HFFc6 (cell line): ENCODE measurements around the gene SCGB3A2. TPM values are rescaled to one million over a fixed set of nuclear protein-coding genes. Genes with fewer than 3 reads are reported as not detected.

Experiments
- DNase-seq: peaks from one replicate; pipeline ENCODE4 v3.0.0-alpha.2; 2018
- H3K27ac Mint-ChIP-seq: 2 replicates; pipeline ENCODE4 v1.8.0; 2020; ENCODE audit warnings: mild to moderate bottlenecking, mixed read lengths
- H3K27me3 Mint-ChIP-seq: 2 replicates; pipeline ENCODE4 v1.8.0; 2021; ENCODE audit warnings: mild to moderate bottlenecking, moderate library complexity, mixed read lengths; ENCODE audit not compliant: insufficient read depth
- H3K36me3 Mint-ChIP-seq: 2 replicates; pipeline ENCODE4 v1.8.0; 2021; ENCODE audit warnings: low read depth, mixed read lengths
- H3K4me1 Mint-ChIP-seq: 2 replicates; pipeline ENCODE4 v1.8.0; 2020; ENCODE audit warnings: low read depth, mixed read lengths
- H3K4me3 Mint-ChIP-seq: 2 replicates; pipeline ENCODE4 v1.8.0; 2020; ENCODE audit warnings: mild to moderate bottlenecking, moderate library complexity, mixed read lengths
- H3K9me3 Mint-ChIP-seq: 2 replicates; pipeline ENCODE4 v1.8.0; 2020; ENCODE audit warnings: mild to moderate bottlenecking, mixed read lengths
- total RNA-seq, 6 experiments: library from RNA; stranded (reverse); fragmentation: NEBNext Ultra II Directional; extraction: Animal tissue kit (Norgen Biotek cat#: 25700); gene quantifications; 2 replicates in 1 of 6; 3 replicates in 5 of 6; pipeline ENCODE4 v1.2.3, GENCODE V29; 2021
- TF ChIP-seq, protein P1 (sequence below): fragments of 200-600 bp; sonication (generic); IDR thresholded peaks from 2 replicates; pipeline ENCODE4 v1.5.0; 2021; ENCODE audit warnings: antibody characterized with exemption, mild to moderate bottlenecking

SCGB3A2 gene
- total RNA-seq, 6 experiments from 2014 or later, result not detected

DNA sequence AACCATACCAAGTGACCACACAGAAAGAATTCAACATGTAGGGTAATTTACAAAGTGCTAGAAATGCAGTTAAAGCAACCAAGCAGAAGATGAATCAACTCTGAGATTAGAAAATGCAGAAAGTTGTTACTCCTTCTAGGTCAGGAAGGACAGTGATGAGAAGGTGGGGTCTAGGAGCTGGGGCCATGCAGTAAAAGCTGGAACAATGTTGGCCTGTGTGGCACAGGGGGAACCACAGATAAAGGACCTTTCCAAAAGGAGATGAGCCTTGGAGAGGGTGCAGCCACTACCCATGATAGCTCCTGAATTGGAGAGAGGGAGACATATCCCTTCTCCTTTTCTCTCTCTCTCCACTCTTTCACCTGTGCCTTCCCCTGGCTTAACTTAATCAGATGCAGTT is 2.4 kb upstream of the SCGB3A2 start:
- Mint-ChIP-seq H3K9me3 (no peaks in the 10 kb centered on the region; the same call in 1 of the 2 replicates), H3K27ac (no peak overlapping the region), H3K4me3 (no peak overlapping the region), H3K36me3 (no peaks in the 10 kb centered on the region), H3K27me3 (peaks cover 7% of the 10 kb centered on the region; the same call in 1 of the 2 replicates), H3K4me1 (no peaks in the 10 kb centered on the region)
- DNase-seq, result no peak
- TF ChIP-seq, protein P1, sequence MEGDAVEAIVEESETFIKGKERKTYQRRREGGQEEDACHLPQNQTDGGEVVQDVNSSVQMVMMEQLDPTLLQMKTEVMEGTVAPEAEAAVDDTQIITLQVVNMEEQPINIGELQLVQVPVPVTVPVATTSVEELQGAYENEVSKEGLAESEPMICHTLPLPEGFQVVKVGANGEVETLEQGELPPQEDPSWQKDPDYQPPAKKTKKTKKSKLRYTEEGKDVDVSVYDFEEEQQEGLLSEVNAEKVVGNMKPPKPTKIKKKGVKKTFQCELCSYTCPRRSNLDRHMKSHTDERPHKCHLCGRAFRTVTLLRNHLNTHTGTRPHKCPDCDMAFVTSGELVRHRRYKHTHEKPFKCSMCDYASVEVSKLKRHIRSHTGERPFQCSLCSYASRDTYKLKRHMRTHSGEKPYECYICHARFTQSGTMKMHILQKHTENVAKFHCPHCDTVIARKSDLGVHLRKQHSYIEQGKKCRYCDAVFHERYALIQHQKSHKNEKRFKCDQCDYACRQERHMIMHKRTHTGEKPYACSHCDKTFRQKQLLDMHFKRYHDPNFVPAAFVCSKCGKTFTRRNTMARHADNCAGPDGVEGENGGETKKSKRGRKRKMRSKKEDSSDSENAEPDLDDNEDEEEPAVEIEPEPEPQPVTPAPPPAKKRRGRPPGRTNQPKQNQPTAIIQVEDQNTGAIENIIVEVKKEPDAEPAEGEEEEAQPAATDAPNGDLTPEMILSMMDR, result no peak

DNA sequence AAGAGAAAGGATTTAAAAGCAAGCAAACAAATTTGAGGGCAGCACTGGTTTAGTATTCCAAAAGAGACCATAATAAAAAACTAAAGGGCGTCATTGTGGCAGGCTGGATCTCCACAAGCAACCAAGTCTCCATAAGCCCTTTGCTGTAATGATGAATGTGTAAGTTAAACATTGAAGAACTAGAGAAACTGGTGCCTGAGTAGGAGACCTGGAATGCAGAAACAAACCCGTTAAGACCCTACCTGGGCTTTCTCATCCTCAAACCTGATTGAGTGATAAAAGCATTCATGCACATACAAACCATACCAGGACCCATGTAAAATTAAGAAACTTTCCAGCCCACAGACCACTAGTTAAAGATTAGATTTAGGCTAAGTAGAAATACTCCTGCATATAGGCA is 1.9 kb upstream of the SCGB3A2 start:
- H3K27me3 Mint-ChIP-seq, result peaks cover 7% of the 10 kb centered on the region; the same call in 1 of the 2 replicates

DNA sequence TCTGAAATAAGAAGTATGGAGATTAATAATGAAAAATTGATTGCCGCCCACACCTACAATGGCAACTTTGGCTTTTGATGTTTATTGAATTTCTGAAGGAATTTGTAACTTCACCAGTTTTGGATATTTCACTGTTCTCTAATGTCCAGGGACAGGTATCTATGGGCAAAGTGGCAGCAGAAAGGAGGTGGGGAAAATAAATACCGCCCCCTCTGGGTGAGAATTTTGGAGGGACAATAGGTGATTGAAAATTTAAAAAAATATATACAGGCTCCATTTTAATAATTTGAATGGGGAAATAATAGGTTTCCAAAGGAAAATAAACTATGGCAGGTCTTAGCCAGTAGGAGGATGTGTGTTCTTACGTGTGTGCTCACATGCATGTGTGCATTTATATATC is 1.3 kb downstream of the SCGB3A2 start:
- H3K27ac Mint-ChIP-seq, result no peak overlapping the region
- TF ChIP-seq, protein P1, result no peak
- peaks cover 16% of the 10 kb centered on the region; the same call in 1 of the 2 replicates for H3K9me3 Mint-ChIP-seq
- H3K4me3 Mint-ChIP-seq, result no peak overlapping the region
- no peaks in the 10 kb centered on the region for H3K36me3 Mint-ChIP-seq
- no peaks in the 10 kb centered on the region for H3K4me1 Mint-ChIP-seq
- DNase-seq, result no peak
- no peaks in the 10 kb centered on the region for H3K27me3 Mint-ChIP-seq

More for the DNA sequence above, 1.9 kb upstream of the SCGB3A2 start:
- H3K27ac Mint-ChIP-seq, result no peak overlapping the region
- no peak overlapping the region for H3K4me3 Mint-ChIP-seq
- no peaks in the 10 kb centered on the region for H3K4me1 Mint-ChIP-seq
- no peaks in the 10 kb centered on the region for H3K36me3 Mint-ChIP-seq
- no peaks in the 10 kb centered on the region; the same call in 1 of the 2 replicates for H3K9me3 Mint-ChIP-seq
- DNase-seq, result no peak
- TF ChIP-seq, protein P1, result no peak

DNA sequence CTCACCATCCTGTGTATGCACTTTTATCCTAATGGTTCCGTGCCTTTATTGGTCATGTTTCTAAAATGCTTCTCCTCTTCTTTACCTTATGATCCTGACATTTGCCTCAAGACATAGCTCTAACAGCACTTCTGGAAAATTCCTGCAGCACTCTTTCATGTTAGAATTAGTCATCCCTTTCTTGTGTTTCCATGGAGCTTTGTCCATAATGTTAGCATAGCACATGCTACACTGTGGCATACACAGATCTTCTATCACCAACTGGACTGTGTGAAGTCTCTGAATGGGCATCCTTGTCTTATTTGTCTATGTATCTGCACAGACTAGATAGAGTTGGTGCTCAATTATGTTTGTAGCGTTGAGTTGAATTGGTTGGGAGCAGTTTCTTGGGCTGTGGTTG is 2.0 kb downstream of the SCGB3A2 start:
- Mint-ChIP-seq H3K9me3 (peaks cover 16% of the 10 kb centered on the region), H3K4me3 (no peak overlapping the region), H3K27ac (no peak overlapping the region), H3K36me3 (no peaks in the 10 kb centered on the region), H3K27me3 (no peaks in the 10 kb centered on the region), H3K4me1 (no peaks in the 10 kb centered on the region)
- TF ChIP-seq, protein P1, result no peak
- no peak for DNase-seq

DNA sequence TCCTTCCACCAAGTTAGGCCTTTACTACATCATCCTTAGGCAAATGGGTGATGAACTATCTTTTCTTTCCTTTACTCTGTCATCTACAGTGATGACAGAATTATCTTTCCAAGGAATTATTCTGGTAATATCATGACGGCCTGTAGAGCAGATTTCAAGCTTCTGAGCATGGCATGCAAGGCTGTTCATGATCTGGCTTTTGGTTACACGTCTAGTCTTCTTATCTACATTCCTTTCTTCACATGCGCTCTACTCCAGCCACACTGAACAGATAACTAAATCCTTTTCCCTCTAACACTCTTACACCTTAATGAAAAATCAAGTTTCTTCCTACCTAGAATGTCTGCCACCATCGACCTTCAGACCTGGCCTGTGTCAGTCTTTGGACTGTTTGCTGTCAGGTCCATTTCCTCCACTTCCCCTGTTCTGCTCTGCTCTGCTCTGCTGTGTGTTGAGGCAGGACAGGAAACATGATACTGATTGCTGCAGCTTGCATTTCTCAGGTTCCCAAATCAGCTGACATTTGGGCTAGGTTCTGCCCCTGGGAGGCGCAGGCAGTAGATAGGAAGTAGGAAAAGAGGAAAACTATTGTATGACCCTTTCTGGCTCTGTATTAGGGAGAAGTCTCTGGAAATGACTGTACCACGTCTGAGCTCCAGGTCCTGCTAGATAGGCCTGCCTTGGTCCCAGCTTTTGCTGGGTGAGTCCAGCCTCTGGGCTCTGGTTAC is 4.2 kb downstream of the SCGB3A2 start:
- TF ChIP-seq, protein P1, result no peak
- Mint-ChIP-seq H3K27me3 (no peaks in the 10 kb centered on the region), H3K9me3 (peaks cover 16% of the 10 kb centered on the region), H3K4me1 (no peaks in the 10 kb centered on the region), H3K27ac (no peak overlapping the region), H3K4me3 (no peak overlapping the region), H3K36me3 (no peaks in the 10 kb centered on the region)
- DNase-seq, result no peak
